Lung (tissue), 12 donors: ENCODE data around the gene VPS13C. TPM values are rescaled to one million over a fixed set of nuclear protein-coding genes. Genes with fewer than 3 reads are reported as not detected.

ENCODE experiments used
- ATAC-seq: fragments of 200-7000 bp; cut with Tn5 transposase; one replicate; pipeline ENCODE4 v1.9.1; 2020; ENCODE audit warnings: moderate number of reproducible peaks; ENCODE audit not compliant: insufficient read depth, low FRiP score
- DNase-seq, 3 donors: peaks; one replicate each; pipeline ENCODE4 v3.0.0-alpha.2; 2013 to 2017
- H3K27ac ChIP-seq, 2 donors: one replicate each; pipeline ENCODE4 v1.5.1; 2013; ENCODE audit warnings: mild to moderate bottlenecking in 2 of 2, moderate library complexity in 2 of 2, control low read depth in 1 of 2, inconsistent platforms in 1 of 2, low read depth in 1 of 2, low read length in 1 of 2
- H3K27me3 ChIP-seq, 3 donors: one replicate each; pipeline ENCODE4 v1.5.1; 2013; ENCODE audit warnings: low read length in 2 of 3; ENCODE audit not compliant: control insufficient read depth in 3 of 3, insufficient read depth in 3 of 3
- H3K36me3 ChIP-seq, 4 donors: one replicate each; pipeline ENCODE4 v1.5.1; 2013; ENCODE audit warnings: low read length in 4 of 4, mild to moderate bottlenecking in 1 of 4, moderate library complexity in 1 of 4; ENCODE audit not compliant: control insufficient read depth in 4 of 4, insufficient read depth in 4 of 4
- H3K4me1 ChIP-seq, 5 donors: one replicate each; pipeline ENCODE4 v1.5.1; 2013; ENCODE audit warnings: low read length in 5 of 5, mild to moderate bottlenecking in 2 of 5, moderate library complexity in 1 of 5; ENCODE audit not compliant: control insufficient read depth in 5 of 5, insufficient read depth in 5 of 5
- H3K4me3 ChIP-seq: one replicate; pipeline ENCODE4 v1.5.1; 2013; ENCODE audit warnings: mild to moderate bottlenecking, control low read depth, moderate library complexity
- H3K9ac ChIP-seq, 2 donors: one replicate each; pipeline ENCODE4 v1.5.1; 2013; ENCODE audit warnings: low read length in 2 of 2, control low read depth in 1 of 2; ENCODE audit not compliant: insufficient read depth in 1 of 2
- H3K9me3 ChIP-seq, 4 donors: one replicate each; pipeline ENCODE4 v1.5.1; 2013; ENCODE audit warnings: low read length in 3 of 4, mild to moderate bottlenecking in 1 of 4, moderate library complexity in 1 of 4; ENCODE audit not compliant: control insufficient read depth in 4 of 4, insufficient read depth in 3 of 4
- CTCF ChIP-seq: IDR thresholded peaks from 2 replicates; pipeline ENCODE4 v1.5.1; 2012; ENCODE audit warnings: mild to moderate bottlenecking; ENCODE audit errors: control extremely low read depth, extremely low read depth
- WGBS, 2 donors: extraction: QIAGEN DNeasy Blood & Tissue Kit; methylation state at CpG; one replicate each; pipeline ENCODE4 v1.1.7; 2013; 5-methylcytosine and 5-hydroxymethylcytosine counted together
- polyA plus RNA-seq, 2 donors: library from polyadenylated mRNA; stranded (reverse); fragments of 200-250 nt; gene quantifications; one replicate each; pipeline ENCODE4 v1.2.1, GENCODE V29; 2013
- total RNA-seq, 2 donors: library from RNA; depleted of rRNA in 1 of 2; stranded (reverse); fragments of >200 nt in 1 of 2; gene quantifications; one replicate each; pipeline ENCODE4 v1.2.1, GENCODE V29; 2014 to 2021
- donor health status: control.
- donor health status: control.
- donor health status: Bipolar disorder and iron deficiency.
- donor health status: healthy.
- donor health status: DM: yes; HTN: yes; CAD: no.

The VPS13C gene
- total and polyA plus RNA-seq, 4 donors: 16.8 to 196 (median 53.3) TPM

GRCh38 chr15:61820951-61821350, 239.3 kb downstream of the VPS13C start:
- ATAC-seq (no peak), DNase-seq (no peak)
- WGBS, 2 donors: 89 to 93% methylated on average over 4 of the region's 4 CpGs
- Histone ChIP-seq H3K4me1 (peaks cover 0 to 3% (median 0%) of the 10 kb centered on the region in 5 donors), H3K27me3 (peaks cover 0 to 5% (median 3%) of the 10 kb centered on the region in 3 donors), H3K36me3 (no peaks in the 10 kb centered on the region), H3K27ac (no peak overlapping the region), H3K4me3 (no peak overlapping the region), H3K9ac (no peak overlapping the region), H3K9me3 (no peaks in the 10 kb centered on the region)
- TF ChIP-seq CTCF: no peak

- H3K4me3 ChIP-seq: no peak overlapping the region
- peaks cover 0 to 6% (median 4%) of the 10 kb centered on the region in 3 donors for H3K27me3 ChIP-seq
- peaks cover 0 to 3% (median 0%) of the 10 kb centered on the region in 5 donors for H3K4me1 ChIP-seq
- TF ChIP-seq CTCF: no peak
- H3K36me3 ChIP-seq: no peaks in the 10 kb centered on the region
- no peak overlapping the region for H3K9ac ChIP-seq
- WGBS, 2 donors: 87 to 89% methylated on average over 9 of the region's 9 CpGs
- no peak for ATAC-seq
- no peaks in the 10 kb centered on the region for H3K9me3 ChIP-seq
- no peak for DNase-seq
- H3K27ac ChIP-seq: no peak overlapping the region
Measured at GRCh38 chr15:61820212-61820611, 240.0 kb downstream of the VPS13C start.

GRCh38 chr15:61819386-61819785, 240.9 kb downstream of the VPS13C start:
- no peak overlapping the region for H3K4me3 ChIP-seq
- DNase-seq: no peak
- no peaks in the 10 kb centered on the region for H3K36me3 ChIP-seq
- WGBS, 2 donors: 85 to 86% methylated on average over 9 of the region's 9 CpGs
- no peak for ATAC-seq
- TF ChIP-seq CTCF: no peak
- H3K9me3 ChIP-seq: no peaks in the 10 kb centered on the region
- H3K27ac ChIP-seq: no peak overlapping the region
- peaks cover 0 to 6% (median 2%) of the 10 kb centered on the region in 3 donors for H3K27me3 ChIP-seq
- H3K4me1 ChIP-seq: peaks cover 0 to 3% (median 0%) of the 10 kb centered on the region in 5 donors
- no peak overlapping the region for H3K9ac ChIP-seq

GRCh38 chr15:61818801-61819200, 241.4 kb downstream of the VPS13C start:
- 96 to 98% methylated on average over 2 of the region's 2 CpGs for WGBS, 2 donors
- Histone ChIP-seq H3K4me1 (peaks cover 0 to 3% (median 0%) of the 10 kb centered on the region in 5 donors), H3K27ac (no peak overlapping the region), H3K27me3 (peaks cover 0 to 6% (median 2%) of the 10 kb centered on the region in 3 donors), H3K9ac (no peak overlapping the region), H3K36me3 (no peaks in the 10 kb centered on the region), H3K9me3 (no peaks in the 10 kb centered on the region), H3K4me3 (no peak overlapping the region)
- DNase-seq (no peak), ATAC-seq (no peak)
- no peak for TF ChIP-seq CTCF
